Measurements from ENCODE around the gene JMY. TPM values are rescaled to one million over a fixed set of nuclear protein-coding genes. Genes with fewer than 3 reads are reported as not detected.

The JMY gene
- total RNA-seq, 1 experiment from 2014 or later, result 19.3 TPM

- no TSS peak for BruUV-seq (replicated peaks)
Measured at GRCh38 chr5:79259383-79259782, 23.5 kb downstream of the JMY start.

GRCh38 chr5:79259810-79260209 lies 23.9 kb downstream of the JMY start:
- Mint-ChIP-seq H3K27me3 (ENCODE audit: insufficient read depth, unreplicated experiment) (no peaks in the 10 kb centered on the region), H3K36me3 (ENCODE audit: insufficient read depth, unreplicated experiment) (peaks cover 6% of the 10 kb centered on the region), H3K9me3 (ENCODE audit: unreplicated experiment) (no peaks in the 10 kb centered on the region), H3K4me3 (ENCODE audit: unreplicated experiment) (no peak overlapping the region), H3K4me1 (ENCODE audit: insufficient read depth, unreplicated experiment) (peaks cover 9% of the 10 kb centered on the region), H3K27ac (ENCODE audit: low read depth, unreplicated experiment) (no peak overlapping the region)
- ChIA-PET POLR2A (no interaction called here), CTCF (interaction anchor here (0.7 to 1.2 kb wide), 4 partner anchors 9 to 205 kb away, joined by 3 to 4 read pairs (median 4); no protein-coding TSS in a partner anchor)
- intact Hi-C loops (cut with micrococcal nuclease), result no loop called here
- no peak for TF ChIP-seq CTCF (IDR thresholded peaks at IDR 0.05; ENCODE audit: unreplicated experiment)
- DNase-seq (ENCODE audit: unreplicated experiment), result no peak
- BruUV-seq (replicated peaks), result no TSS peak

More at GRCh38 chr5:79259383-79259782, 23.5 kb downstream of the JMY start:
- Mint-ChIP-seq H3K9me3 (ENCODE audit: unreplicated experiment) (no peaks in the 10 kb centered on the region), H3K4me3 (ENCODE audit: unreplicated experiment) (no peak overlapping the region), H3K27me3 (ENCODE audit: insufficient read depth, unreplicated experiment) (no peaks in the 10 kb centered on the region), H3K4me1 (ENCODE audit: insufficient read depth, unreplicated experiment) (peaks cover 13% of the 10 kb centered on the region), H3K27ac (ENCODE audit: low read depth, unreplicated experiment) (no peak overlapping the region), H3K36me3 (ENCODE audit: insufficient read depth, unreplicated experiment) (peaks cover 7% of the 10 kb centered on the region)
- no peak for TF ChIP-seq CTCF (IDR thresholded peaks at IDR 0.05; ENCODE audit: unreplicated experiment)
- ChIA-PET CTCF (interaction anchor here (0.7 to 1.2 kb wide), 4 partner anchors 8 to 239 kb away, joined by 3 to 5 read pairs (median 4); no protein-coding TSS in a partner anchor), POLR2A (no interaction called here)
- no peak for DNase-seq (ENCODE audit: unreplicated experiment)
- intact Hi-C loops (cut with micrococcal nuclease), result no loop called here

GRCh38 chr5:79261897-79262296 lies 26.0 kb downstream of the JMY start:
- Mint-ChIP-seq H3K27me3 (ENCODE audit: insufficient read depth, unreplicated experiment) (no peaks in the 10 kb centered on the region), H3K36me3 (ENCODE audit: insufficient read depth, unreplicated experiment) (peaks cover 6% of the 10 kb centered on the region), H3K4me3 (ENCODE audit: unreplicated experiment) (no peak overlapping the region), H3K27ac (ENCODE audit: low read depth, unreplicated experiment) (no peak overlapping the region), H3K9me3 (ENCODE audit: unreplicated experiment) (no peaks in the 10 kb centered on the region), H3K4me1 (ENCODE audit: insufficient read depth, unreplicated experiment) (no peaks in the 10 kb centered on the region)
- CTCF ChIA-PET, result no interaction called here
- intact Hi-C loops (cut with micrococcal nuclease), result no loop called here
- DNase-seq (ENCODE audit: unreplicated experiment), result no peak
- POLR2A ChIA-PET, result no interaction called here
- no TSS peak for BruUV-seq (replicated peaks)
- TF ChIP-seq CTCF (IDR thresholded peaks at IDR 0.05; ENCODE audit: unreplicated experiment), result no peak

GRCh38 chr5:79263290-79263689 lies 27.4 kb downstream of the JMY start:
- H3K9me3 Mint-ChIP-seq (ENCODE audit: unreplicated experiment), result no peaks in the 10 kb centered on the region
- ChIA-PET POLR2A (no interaction called here), CTCF (no interaction called here)
- H3K4me1 Mint-ChIP-seq (ENCODE audit: insufficient read depth, unreplicated experiment), result no peaks in the 10 kb centered on the region
- intact Hi-C loops (cut with micrococcal nuclease), result no loop called here
- H3K4me3 Mint-ChIP-seq (ENCODE audit: unreplicated experiment), result no peak overlapping the region
- no peak for DNase-seq (ENCODE audit: unreplicated experiment)
- no peak for TF ChIP-seq CTCF (IDR thresholded peaks at IDR 0.05; ENCODE audit: unreplicated experiment)
- no peak overlapping the region for H3K27ac Mint-ChIP-seq (ENCODE audit: low read depth, unreplicated experiment)
- H3K36me3 Mint-ChIP-seq (ENCODE audit: insufficient read depth, unreplicated experiment), result peaks cover 6% of the 10 kb centered on the region
- no TSS peak for BruUV-seq (replicated peaks)
- no peaks in the 10 kb centered on the region for H3K27me3 Mint-ChIP-seq (ENCODE audit: insufficient read depth, unreplicated experiment)
